ENCODE data around the gene S100A10.

S100A10 gene

DNA sequence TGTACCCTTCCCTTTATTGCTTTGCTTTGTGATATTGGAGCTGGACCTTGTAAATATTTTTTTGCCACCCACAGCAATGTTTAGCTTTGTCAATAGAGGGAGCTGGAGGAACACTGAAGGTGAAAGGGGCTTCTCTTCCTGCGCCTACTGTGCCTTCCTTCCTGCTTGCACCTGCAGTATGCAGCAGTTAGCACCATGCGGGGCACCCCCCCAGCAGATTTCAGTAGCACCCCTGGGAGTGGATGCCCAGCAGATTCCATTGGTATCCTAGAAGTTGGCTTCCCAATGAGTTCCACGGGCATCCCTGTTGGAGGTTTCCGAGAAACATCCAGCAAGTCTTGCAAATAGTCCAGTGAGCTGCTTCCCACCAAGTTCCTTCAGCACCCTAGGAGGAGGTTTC lies 25.6 kb downstream of the S100A10 start:
- Histone ChIP-seq H3K79me2 (ENCODE audit: low read length) (no peaks in the 10 kb centered on the region), H3K4me3 (ENCODE audit: low read length) (no peak overlapping the region), H3K9ac (ENCODE audit: low read length) (no peak overlapping the region), H4K20me1 (ENCODE audit: insufficient read depth, low read length) (no peaks in the 10 kb centered on the region), H3K4me2 (ENCODE audit: low read depth, low read length) (peak overlapping the region; percentile 31), H3K9me2 (replicated peaks; ENCODE audit: insufficient read depth, low read length) (no peaks in the 10 kb centered on the region), H3K4me1 (ENCODE audit: low read length) (peaks cover 8% of the 10 kb centered on the region; the same call in 1 of the 2 replicates), H3F3A (ENCODE audit: insufficient read depth, low read length) (no peaks in the 10 kb centered on the region), H3K9me3 (replicated peaks; ENCODE audit: insufficient read depth, low read length) (no peaks in the 10 kb centered on the region), H3K27ac (ENCODE audit: low read length) (no peak overlapping the region), H3K27me3 (replicated peaks; ENCODE audit: insufficient read depth, low read length) (no peaks in the 10 kb centered on the region), H2AFZ (ENCODE audit: low read length) (peak overlapping the region; percentile 65), H3K36me3 (replicated peaks; ENCODE audit: insufficient read depth, low read length) (no peaks in the 10 kb centered on the region)
- DNase-seq, result peak; percentile 77
- TF ChIP-seq, protein P1, sequence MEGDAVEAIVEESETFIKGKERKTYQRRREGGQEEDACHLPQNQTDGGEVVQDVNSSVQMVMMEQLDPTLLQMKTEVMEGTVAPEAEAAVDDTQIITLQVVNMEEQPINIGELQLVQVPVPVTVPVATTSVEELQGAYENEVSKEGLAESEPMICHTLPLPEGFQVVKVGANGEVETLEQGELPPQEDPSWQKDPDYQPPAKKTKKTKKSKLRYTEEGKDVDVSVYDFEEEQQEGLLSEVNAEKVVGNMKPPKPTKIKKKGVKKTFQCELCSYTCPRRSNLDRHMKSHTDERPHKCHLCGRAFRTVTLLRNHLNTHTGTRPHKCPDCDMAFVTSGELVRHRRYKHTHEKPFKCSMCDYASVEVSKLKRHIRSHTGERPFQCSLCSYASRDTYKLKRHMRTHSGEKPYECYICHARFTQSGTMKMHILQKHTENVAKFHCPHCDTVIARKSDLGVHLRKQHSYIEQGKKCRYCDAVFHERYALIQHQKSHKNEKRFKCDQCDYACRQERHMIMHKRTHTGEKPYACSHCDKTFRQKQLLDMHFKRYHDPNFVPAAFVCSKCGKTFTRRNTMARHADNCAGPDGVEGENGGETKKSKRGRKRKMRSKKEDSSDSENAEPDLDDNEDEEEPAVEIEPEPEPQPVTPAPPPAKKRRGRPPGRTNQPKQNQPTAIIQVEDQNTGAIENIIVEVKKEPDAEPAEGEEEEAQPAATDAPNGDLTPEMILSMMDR (IDR thresholded peaks at IDR 0.05; ENCODE audit: low read length), result peak; percentile 95
- TF ChIP-seq EZH2 (optimal IDR thresholded peaks at IDR 0.05; ENCODE audit: low read depth, low read length) (no peak), EZH2phosphoT487 (IDR thresholded peaks at IDR 0.05; ENCODE audit: low read length) (no peak)

DNA sequence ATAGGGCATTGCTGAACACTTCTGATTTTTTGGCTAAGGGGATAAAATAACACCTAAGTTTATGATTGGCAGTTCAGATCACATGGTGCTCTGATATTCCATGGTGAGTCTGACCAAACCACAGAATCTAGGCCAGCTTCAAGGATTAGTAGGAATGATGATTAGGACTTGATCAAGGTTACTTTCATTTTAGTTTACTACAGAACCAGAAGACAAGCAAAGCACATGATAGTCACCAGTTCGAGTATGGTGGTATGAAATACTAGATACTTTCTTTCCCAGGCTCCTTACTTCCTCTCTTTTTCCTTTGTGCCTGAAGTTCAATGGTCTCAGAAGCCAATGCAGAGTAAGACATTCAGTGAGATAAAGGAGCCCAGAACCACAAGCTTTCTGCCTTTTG lies 26.6 kb downstream of the S100A10 start:
- Histone ChIP-seq H3K4me2 (ENCODE audit: low read depth, low read length) (no peak overlapping the region), H3K27me3 (replicated peaks; ENCODE audit: insufficient read depth, low read length) (no peaks in the 10 kb centered on the region), H3K27ac (ENCODE audit: low read length) (no peak overlapping the region), H3K9ac (ENCODE audit: low read length) (no peak overlapping the region), H3K9me2 (replicated peaks; ENCODE audit: insufficient read depth, low read length) (no peaks in the 10 kb centered on the region), H3K36me3 (replicated peaks; ENCODE audit: insufficient read depth, low read length) (no peaks in the 10 kb centered on the region), H3K4me1 (ENCODE audit: low read length) (peaks cover 8% of the 10 kb centered on the region; the same call in 1 of the 2 replicates), H3K79me2 (ENCODE audit: low read length) (no peaks in the 10 kb centered on the region), H3K4me3 (ENCODE audit: low read length) (no peak overlapping the region), H4K20me1 (ENCODE audit: insufficient read depth, low read length) (no peaks in the 10 kb centered on the region), H2AFZ (ENCODE audit: low read length) (no peak overlapping the region), H3F3A (ENCODE audit: insufficient read depth, low read length) (no peaks in the 10 kb centered on the region), H3K9me3 (replicated peaks; ENCODE audit: insufficient read depth, low read length) (no peaks in the 10 kb centered on the region)
- TF ChIP-seq, protein P1 (IDR thresholded peaks at IDR 0.05; ENCODE audit: low read length), result no peak
- TF ChIP-seq EZH2 (optimal IDR thresholded peaks at IDR 0.05; ENCODE audit: low read depth, low read length), result no peak
- TF ChIP-seq EZH2phosphoT487 (IDR thresholded peaks at IDR 0.05; ENCODE audit: low read length), result no peak
- no peak for DNase-seq

DNA sequence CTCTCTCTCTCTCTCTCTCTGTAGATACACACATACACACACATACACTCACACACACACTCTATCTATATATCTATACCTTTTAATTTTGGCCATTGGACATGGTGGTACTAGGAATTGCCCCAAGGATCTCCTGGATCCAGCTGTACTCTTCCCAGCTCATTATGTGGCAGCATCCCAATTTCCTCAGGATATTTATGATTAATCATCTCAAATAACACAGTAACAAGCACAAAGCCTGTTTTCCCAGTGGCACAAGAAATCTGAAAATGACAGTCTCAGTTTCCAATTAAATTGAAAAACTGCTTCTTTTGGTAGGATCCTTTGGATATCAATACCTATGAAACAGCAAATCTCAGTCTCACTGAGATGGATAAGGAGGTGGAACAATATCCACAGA lies 27.6 kb downstream of the S100A10 start:
- no peak for DNase-seq
- Histone ChIP-seq H3K4me3 (ENCODE audit: low read length) (no peak overlapping the region), H3K27ac (ENCODE audit: low read length) (no peak overlapping the region), H3K27me3 (replicated peaks; ENCODE audit: insufficient read depth, low read length) (no peaks in the 10 kb centered on the region), H3K9me2 (replicated peaks; ENCODE audit: insufficient read depth, low read length) (no peaks in the 10 kb centered on the region), H2AFZ (ENCODE audit: low read length) (no peak overlapping the region), H3F3A (ENCODE audit: insufficient read depth, low read length) (no peaks in the 10 kb centered on the region), H3K4me2 (ENCODE audit: low read depth, low read length) (no peak overlapping the region), H3K4me1 (ENCODE audit: low read length) (peaks cover 8% of the 10 kb centered on the region; the same call in 1 of the 2 replicates), H3K79me2 (ENCODE audit: low read length) (no peaks in the 10 kb centered on the region), H3K36me3 (replicated peaks; ENCODE audit: insufficient read depth, low read length) (no peaks in the 10 kb centered on the region), H4K20me1 (ENCODE audit: insufficient read depth, low read length) (no peaks in the 10 kb centered on the region), H3K9ac (ENCODE audit: low read length) (no peak overlapping the region), H3K9me3 (replicated peaks; ENCODE audit: insufficient read depth, low read length) (no peaks in the 10 kb centered on the region)
- no peak for TF ChIP-seq EZH2phosphoT487 (IDR thresholded peaks at IDR 0.05; ENCODE audit: low read length)
- TF ChIP-seq EZH2 (optimal IDR thresholded peaks at IDR 0.05; ENCODE audit: low read depth, low read length), result no peak
- TF ChIP-seq, protein P1 (IDR thresholded peaks at IDR 0.05; ENCODE audit: low read length), result no peak

All from MM.1S (cell line).